Neural cell (in vitro differentiated cells): ENCODE data around the gene RGS10.

ENCODE experiments used
- EP300 ChIP-seq: fragments of 450-650 bp; conservative IDR thresholded peaks from 2 replicates; pipeline ENCODE4 v1.6.1; 2014; ENCODE audit warnings: antibody characterized with exemption, mild to moderate bottlenecking, moderate library complexity; ENCODE audit not compliant: poor library complexity, severe bottlenecking
- EZH2 ChIP-seq: fragments of 200-600, 300-800 bp; shearing (Covaris generic), sonication (generic); IDR thresholded peaks from 2 replicates; pipeline ENCODE4 v1.6.1; 2014; ENCODE audit warnings: antibody characterized with exemption, low read length, borderline replicate concordance, mild to moderate bottlenecking; ENCODE audit not compliant: insufficient read depth, poor library complexity, severe bottlenecking
- POLR2AphosphoS5 ChIP-seq: IDR thresholded peaks from 2 replicates; pipeline ENCODE4 v1.6.1; 2012
- RAD21 ChIP-seq: fragments of 450-650 bp; conservative IDR thresholded peaks from 2 replicates; pipeline ENCODE4 v1.6.1; 2014; ENCODE audit warnings: antibody characterized with exemption, mild to moderate bottlenecking, moderate library complexity
- REST ChIP-seq: IDR thresholded peaks from 2 replicates; pipeline ENCODE4 v1.6.1; 2012; ENCODE audit warnings: borderline replicate concordance
- TAF1 ChIP-seq: IDR thresholded peaks from 2 replicates; pipeline ENCODE4 v1.6.1; 2012; ENCODE audit warnings: low read depth
- TF ChIP-seq, protein P1 (sequence below): fragments of 450-650 bp; IDR thresholded peaks from 2 replicates; pipeline ENCODE4 v1.5.1; 2014; ENCODE audit warnings: antibody characterized with exemption, mild to moderate bottlenecking, moderate library complexity; ENCODE audit not compliant: poor library complexity, severe bottlenecking

DNA sequence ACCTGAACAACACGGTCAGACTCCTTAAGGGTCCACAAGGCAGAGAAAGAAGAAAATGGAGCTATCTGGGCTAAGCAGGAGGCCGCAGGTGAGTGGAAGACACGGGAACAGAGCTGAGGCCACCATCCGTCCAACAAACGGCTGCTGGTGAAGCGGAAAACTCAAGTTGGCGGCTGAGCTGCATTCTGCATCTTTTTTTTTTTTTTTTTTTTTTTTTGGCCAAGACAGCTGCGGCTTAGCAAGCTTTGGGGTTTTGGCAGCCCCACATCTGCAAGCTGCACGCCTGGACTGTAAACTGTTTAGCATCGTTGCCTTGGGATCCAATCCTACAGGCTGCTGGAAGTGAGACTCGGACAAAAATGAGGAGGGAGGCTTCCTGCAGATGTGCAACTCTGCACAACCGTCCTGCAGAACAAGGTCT, 37.4 kb downstream of the RGS10 start:
- TF ChIP-seq EZH2 (no peak), POLR2AphosphoS5 (no peak), RAD21 (no peak), EP300 (no peak), REST (no peak), TAF1 (no peak)
- TF ChIP-seq, protein P1, sequence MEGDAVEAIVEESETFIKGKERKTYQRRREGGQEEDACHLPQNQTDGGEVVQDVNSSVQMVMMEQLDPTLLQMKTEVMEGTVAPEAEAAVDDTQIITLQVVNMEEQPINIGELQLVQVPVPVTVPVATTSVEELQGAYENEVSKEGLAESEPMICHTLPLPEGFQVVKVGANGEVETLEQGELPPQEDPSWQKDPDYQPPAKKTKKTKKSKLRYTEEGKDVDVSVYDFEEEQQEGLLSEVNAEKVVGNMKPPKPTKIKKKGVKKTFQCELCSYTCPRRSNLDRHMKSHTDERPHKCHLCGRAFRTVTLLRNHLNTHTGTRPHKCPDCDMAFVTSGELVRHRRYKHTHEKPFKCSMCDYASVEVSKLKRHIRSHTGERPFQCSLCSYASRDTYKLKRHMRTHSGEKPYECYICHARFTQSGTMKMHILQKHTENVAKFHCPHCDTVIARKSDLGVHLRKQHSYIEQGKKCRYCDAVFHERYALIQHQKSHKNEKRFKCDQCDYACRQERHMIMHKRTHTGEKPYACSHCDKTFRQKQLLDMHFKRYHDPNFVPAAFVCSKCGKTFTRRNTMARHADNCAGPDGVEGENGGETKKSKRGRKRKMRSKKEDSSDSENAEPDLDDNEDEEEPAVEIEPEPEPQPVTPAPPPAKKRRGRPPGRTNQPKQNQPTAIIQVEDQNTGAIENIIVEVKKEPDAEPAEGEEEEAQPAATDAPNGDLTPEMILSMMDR = no peak
